GOT3 (cell line): Measurements from ENCODE around the gene ZNF316.

Experiments
- DNase-seq: peaks from one replicate; lab custom pipeline; 2025; ENCODE audit warnings: mixed read lengths; lab: John Stamatoyannopoulos, UW

The ZNF316 gene

GRCh38 chr7:6636741-6637543 is at the start of gene ZNF316:
TSS of gene ZNF316 (plus strand) at chr7:6637318. CDS start at chr7:6642410, 5,092 bp downstream.
- no peak for DNase-seq

- no peak for DNase-seq
These were observed 48.6 kb upstream of the ZNF316 start for GRCh38 chr7:6588566-6588965.

GRCh38 chr7:6589151-6589828 is 47.8 kb upstream of the ZNF316 start:
- no peak for DNase-seq

GRCh38 chr7:6589829-6590644 is 47.1 kb upstream of the ZNF316 start, which contains the start of gene INTS15:
TSS of gene INTS15 (plus strand) at chr7:6590021. CDS start at chr7:6590284, 263 bp downstream.
- peak; percentile 68 for DNase-seq

- DNase-seq, result no peak
These were observed 46.4 kb upstream of the ZNF316 start for GRCh38 chr7:6590645-6591110.

GRCh38 chr7:6600093-6600492 is 37.0 kb upstream of the ZNF316 start:
- no peak for DNase-seq

- no peak for DNase-seq
These were observed 32.7 kb upstream of the ZNF316 start for GRCh38 chr7:6604458-6604857.

GRCh38 chr7:6606866-6607583 is 30.1 kb upstream of the ZNF316 start:
- DNase-seq, result no peak

- DNase-seq, result no peak
These were observed 29.5 kb upstream of the ZNF316 start for GRCh38 chr7:6607651-6608051.

- no peak for DNase-seq
These were observed 29.0 kb upstream of the ZNF316 start for GRCh38 chr7:6608081-6608480.

- no peak for DNase-seq
These were observed 28.3 kb upstream of the ZNF316 start for GRCh38 chr7:6608794-6609193.

- no peak for DNase-seq
These were observed 24.3 kb upstream of the ZNF316 start for GRCh38 chr7:6612819-6613218.

- no peak for DNase-seq
These were observed 23.4 kb upstream of the ZNF316 start for GRCh38 chr7:6613706-6614105.

GRCh38 chr7:6614953-6615722 is 22.0 kb upstream of the ZNF316 start, which contains the start of gene ZNF853:
TSS of gene ZNF853 (plus strand) at chr7:6615610. CDS start at chr7:6616175, 565 bp downstream.
- DNase-seq, result no peak

- no peak for DNase-seq
These were observed 21.2 kb upstream of the ZNF316 start for GRCh38 chr7:6615723-6616555.

GRCh38 chr7:6616854-6617643 is 20.1 kb upstream of the ZNF316 start:
- DNase-seq, result no peak

- DNase-seq, result no peak
These were observed 18.5 kb upstream of the ZNF316 start for GRCh38 chr7:6618621-6619020.

- no peak for DNase-seq
These were observed 17.2 kb upstream of the ZNF316 start for GRCh38 chr7:6619961-6620360.
